ENCODE measurements around the gene CCDC192.
A peak's percentile ranks its signal among the peaks of the same experiment; 100 is the strongest.
"Not testable (repeated sequence)": the region's sequence is repeated elsewhere in the genome, so short reads cannot be mapped to it uniquely, and the experiment has no call there.

Gene CCDC192

DNA sequence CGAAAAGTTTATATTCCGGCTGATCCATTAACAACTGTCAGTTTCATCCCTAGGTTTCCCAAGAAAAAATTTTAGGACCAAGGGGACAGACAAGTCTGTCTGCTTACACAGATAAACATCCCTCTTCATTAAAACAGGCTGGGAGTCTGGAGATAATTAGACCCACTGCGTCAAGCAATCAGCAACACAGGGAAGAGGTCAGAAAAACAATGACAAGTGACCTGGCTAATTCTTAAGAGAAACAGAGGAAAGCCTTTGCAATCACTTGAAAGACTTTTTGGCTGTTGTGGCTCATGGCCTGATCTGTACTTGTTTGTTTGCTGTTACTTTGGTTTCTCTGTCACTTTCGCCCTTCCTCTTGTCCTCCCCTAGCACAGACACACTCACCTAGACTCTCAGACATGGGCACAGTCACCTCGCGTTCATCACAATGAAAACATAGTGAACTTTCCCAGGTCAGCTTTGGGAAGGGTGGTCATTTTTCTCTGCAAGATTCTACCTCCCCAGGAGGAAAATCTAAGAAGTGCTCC is 2.9 kb upstream of the CCDC192 start:
- DNase-seq, result no peak

- no peak for DNase-seq
These were observed 757 bp upstream of the CCDC192 start for GRCh38 chr5:127702434-127702833.

GRCh38 chr5:127705120-127705892 is 2.1 kb downstream of the CCDC192 start:
- DNase-seq, result no peak

GRCh38 chr5:127706691-127707090 is 3.5 kb downstream of the CCDC192 start:
- no peak for DNase-seq

DNA sequence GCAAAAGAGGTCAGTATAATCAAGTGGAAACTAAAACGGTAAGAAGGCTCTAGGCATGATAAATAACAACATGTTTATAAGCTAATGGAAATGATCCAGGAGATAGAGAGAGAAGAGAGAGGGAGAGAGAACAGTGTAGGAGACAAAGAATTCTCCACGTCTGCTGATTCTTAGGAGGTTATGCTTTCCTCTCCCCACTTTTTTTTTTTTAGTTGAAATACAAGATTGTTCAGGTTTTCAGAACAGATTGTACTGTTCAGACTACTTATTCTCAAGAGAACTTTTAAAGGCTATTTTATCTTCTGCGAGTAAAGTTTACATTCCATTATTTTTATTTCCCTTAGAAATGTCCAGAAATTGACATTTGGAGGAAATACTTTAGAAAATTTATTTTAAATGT is 4.0 kb downstream of the CCDC192 start:
- no peak for DNase-seq

GRCh38 chr5:127713083-127713482 is 9.9 kb downstream of the CCDC192 start:
- not testable (repeated sequence) for DNase-seq

- DNase-seq, result no peak
These were observed 15.0 kb downstream of the CCDC192 start for GRCh38 chr5:127718181-127718580.

GRCh38 chr5:127723571-127723970 is 20.4 kb downstream of the CCDC192 start:
- no peak for DNase-seq

DNA sequence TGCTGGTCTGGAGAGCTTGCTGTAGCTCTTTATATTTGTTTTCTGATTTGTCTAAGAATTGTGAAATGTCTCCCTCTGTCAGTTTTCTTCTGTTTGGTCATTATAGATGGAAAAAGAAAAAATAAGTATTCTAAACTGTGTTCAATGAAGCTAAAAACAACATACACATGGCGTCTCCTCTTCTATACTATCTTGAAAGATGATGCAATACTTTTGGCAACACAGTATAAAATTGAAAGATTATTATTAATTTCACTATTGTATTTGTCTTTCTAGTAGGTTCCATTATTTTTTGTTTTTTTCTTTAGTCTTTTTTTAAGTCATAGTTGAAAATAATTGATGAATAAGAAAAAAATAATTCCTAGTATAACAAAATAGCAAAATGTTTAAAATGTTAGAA is 22.5 kb downstream of the CCDC192 start:
- no peak for DNase-seq

GRCh38 chr5:127732963-127733362 is 29.8 kb downstream of the CCDC192 start:
- no peak for DNase-seq

DNA sequence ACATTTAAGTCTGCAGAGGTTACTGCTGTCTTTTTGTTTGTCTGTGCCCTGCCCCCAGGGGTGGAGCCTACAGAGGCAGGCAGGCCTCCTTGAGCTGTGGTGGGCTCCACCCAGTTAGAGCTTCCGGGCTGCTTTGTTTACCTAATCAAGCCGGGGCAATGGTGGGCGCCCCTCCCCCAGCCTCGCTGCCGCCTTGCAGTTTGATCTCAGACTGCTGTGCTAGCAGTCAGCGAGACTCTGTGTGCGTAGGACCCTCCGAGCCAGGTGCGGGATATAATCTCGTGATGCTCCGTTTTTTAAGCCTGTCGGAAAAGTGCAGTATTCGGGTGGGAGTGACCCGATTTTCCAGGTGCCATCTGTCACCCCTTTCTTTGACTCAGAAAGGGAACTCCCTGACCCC is 36.2 kb downstream of the CCDC192 start:
- DNase-seq, result not testable (repeated sequence)

GRCh38 chr5:127739807-127740384 is 36.7 kb downstream of the CCDC192 start:
- no peak for DNase-seq

DNA sequence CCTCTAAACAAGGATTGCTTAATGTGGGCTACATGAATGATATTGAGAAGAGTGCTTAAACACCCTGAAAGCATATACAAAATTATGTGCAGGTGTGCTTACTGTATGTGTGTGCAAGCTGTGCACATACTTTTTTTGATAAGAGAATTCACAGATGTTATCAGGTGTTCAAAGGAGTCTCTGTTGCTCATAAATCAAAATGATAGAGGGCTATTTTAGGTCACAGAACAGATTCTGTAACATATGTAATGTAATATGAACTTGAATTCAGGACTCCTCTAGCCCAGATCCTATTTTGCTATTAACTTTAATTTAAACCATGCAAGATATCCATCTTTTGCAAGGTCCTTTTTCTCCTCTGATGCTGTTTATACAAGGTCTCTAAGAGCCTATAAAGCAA is 38.2 kb downstream of the CCDC192 start:
- DNase-seq, result no peak

GRCh38 chr5:127744241-127744640 is 41.0 kb downstream of the CCDC192 start:
- no peak for DNase-seq

GRCh38 chr5:127746756-127747155 is 43.6 kb downstream of the CCDC192 start:
- DNase-seq, result peak; percentile 19

DNA sequence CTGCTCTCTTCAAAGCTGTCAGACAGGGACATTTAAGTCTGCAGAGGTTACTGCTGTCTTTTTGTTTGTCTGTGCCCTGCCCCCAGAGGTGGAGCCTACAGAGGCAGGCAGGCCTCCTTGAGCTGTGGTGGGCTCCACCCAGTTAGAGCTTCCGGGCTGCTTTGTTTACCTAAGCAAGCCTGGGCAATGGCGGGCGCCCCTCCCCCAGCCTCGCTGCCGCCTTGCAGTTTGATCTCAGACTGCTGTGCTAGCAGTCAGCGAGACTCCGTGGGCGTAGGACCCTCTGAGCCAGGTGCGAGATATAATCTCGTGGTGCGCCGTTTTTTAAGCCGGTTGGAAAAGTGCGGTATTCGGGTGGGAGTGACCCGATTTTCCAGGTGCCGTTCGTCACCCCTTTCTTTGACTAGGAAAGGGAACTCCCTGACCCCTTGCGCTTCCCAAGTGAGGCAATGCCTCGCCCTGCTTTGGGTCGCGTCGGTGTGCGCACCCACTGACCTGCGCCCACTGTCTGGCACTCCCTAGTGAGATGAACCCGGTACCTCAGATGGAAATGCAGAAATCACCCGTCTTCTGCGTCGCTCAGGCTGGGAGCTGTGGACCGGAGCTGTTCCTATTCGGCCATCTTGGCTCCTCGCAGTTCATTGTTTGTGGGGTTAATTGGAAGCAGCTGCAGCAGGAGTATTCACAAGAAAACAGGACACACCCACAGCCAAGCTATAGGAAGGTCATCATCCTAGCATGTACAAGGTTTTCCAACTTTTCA is 49.5 kb downstream of the CCDC192 start:
- not testable (repeated sequence) for DNase-seq

DNA sequence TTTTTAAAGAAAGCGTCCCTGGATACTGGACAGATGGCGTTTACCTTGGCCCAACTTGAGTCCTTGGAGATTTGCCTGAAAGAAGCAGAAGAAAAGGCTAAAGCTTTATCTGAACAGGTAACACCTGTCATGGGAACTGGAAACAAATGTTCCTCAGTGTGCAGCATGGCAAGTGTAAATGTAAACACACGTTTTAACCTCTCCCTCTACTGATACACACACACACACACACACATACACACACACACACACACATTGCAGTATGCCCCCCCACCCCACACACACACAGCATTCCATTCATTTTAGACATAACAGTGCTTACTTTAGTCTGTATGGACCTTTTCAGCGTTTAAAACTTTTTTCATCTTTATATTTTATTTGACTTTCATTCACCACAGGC is 51.1 kb downstream of the CCDC192 start:
- DNase-seq, result no peak

DNA sequence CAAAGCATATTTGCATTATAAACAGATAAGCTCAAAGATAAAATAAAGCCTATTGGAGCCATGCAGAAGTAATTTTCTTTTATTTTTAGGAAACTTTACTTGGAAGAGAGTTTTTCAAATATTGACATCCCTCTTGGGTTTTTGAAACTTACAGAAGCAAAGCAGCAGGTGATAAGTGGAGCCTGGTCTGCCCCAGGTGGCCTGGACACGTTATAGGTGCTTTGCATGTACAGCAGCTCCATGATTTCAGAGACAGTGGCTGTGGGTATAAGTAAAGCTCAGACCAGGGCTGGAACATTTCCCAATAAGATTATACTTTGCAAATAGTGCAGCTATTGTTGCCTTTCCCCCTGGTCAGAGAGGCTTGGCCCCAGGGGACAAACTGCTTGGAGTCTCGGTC is 51.5 kb downstream of the CCDC192 start:
- DNase-seq, result no peak

DNA sequence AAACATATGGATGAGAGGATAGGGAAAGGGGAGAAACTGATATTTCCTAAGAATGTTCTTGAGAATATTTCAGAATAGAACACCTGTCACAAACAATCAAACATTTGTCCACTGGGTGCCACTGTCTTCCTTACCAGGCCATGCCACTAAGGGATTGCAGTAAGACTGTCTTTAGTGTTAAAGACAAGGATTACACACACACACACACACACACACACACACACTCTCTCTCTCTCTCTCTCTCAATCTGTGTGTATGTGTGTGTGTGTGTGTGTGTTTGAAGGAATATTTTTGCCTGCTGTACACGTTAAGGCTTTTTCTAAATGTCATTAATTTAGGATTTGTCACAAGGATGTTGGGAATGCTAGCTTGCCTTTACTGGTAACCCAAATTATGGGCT is 54.4 kb downstream of the CCDC192 start:
- DNase-seq, result peak; percentile 25

DNA sequence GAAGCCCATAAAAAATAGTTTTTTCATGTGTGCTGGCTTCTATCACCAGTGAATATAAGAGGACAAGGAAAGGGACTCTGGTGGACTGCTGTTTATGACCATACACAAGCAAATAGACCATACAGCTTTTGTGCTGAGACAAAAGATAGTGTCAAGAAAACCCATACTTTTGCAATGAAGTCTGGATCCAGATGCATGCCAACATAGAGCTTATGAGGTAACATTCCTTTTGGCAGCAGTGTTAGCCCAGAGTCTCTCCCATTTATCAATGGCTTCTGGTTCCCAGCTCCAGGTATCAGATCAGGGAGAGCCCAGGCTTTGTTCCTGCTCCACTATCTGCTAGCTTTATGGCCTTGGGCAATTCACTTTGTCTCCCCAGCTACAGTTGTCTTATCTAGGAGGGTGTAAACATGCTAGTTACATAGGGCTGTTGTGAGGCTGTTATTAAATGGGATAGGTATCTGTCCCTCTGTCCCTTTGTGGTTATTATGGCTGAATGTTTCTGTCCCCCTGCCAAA is 55.6 kb downstream of the CCDC192 start:
- DNase-seq, result no peak

- no peak for DNase-seq
These were observed 58.7 kb downstream of the CCDC192 start for GRCh38 chr5:127761869-127762268.

- DNase-seq, result no peak
These were observed 59.2 kb downstream of the CCDC192 start for GRCh38 chr5:127762412-127762811.

- DNase-seq, result no peak
These were observed 63.6 kb downstream of the CCDC192 start for GRCh38 chr5:127766676-127767335.

All from CD4-positive, alpha-beta T cell treated with Interleukin-12 subunit alpha and Interleukin-12 subunit beta, for 1 hour (primary cell).